ENCODE data around the gene MYBBP1A. TPM values are rescaled to one million over a fixed set of nuclear protein-coding genes. Genes with fewer than 3 reads are reported as not detected.

The MYBBP1A gene
- total and polyA plus RNA-seq, 2 of the 13 experiments (the other 11 are each of a cell fraction or from before 2014, with no cell fraction given) = 18.6 to 54.8 TPM

DNA sequence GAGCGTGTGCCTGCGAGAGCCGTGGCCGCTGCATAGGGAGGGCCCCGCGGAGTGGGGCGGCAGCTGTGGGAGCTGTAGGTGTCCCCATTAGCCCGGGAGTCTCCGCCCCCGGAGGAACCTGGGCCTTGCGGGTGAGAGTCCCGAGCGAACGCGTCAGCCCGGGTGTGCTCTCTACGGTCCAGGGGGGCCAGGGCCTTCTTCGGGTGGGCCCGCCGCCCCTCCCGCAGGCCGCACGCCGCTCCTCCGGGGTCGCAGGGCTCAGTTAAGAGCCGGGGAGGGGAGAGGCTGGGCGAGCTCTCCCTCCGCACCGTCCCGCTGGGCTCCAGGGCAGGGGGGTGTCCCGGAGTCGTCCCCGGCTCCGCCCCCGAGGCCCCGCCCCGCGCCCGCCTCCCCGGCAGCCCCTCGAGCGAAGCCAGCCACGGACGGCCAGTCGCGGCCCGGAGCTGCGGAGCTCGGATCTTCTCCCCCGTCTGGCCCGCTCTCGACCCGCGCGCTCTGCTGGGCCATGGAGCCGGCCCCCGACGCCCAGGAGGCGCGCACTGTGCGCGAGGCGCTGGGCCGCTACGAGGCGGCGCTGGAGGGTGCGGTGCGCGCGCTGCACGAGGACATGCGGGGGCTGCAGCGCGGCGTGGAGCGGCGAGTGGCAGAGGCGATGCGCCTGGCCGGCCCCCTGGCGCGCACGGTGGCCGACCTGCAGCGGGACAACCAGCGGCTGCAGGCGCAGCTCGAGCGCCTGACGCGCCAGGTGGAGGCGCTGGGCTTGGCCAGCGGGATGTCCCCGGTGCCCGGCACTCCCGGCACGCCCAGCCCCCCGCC, 29.1 kb upstream of the MYBBP1A start, which contains the start of gene SMTNL2 (continued):
- peak; percentile 76 for TF ChIP-seq ZNF777 (CRISPR knock-in tag; IDR thresholded peaks at IDR 0.05)
- no peak for TF ChIP-seq ZNF432 (CRISPR knock-in tag; IDR thresholded peaks at IDR 0.05; ENCODE audit: borderline replicate concordance)
- peak; percentile 9 for TF ChIP-seq XRCC5 (optimal IDR thresholded peaks at IDR 0.05; ENCODE audit: low read length)
- TF ChIP-seq, protein P1, sequence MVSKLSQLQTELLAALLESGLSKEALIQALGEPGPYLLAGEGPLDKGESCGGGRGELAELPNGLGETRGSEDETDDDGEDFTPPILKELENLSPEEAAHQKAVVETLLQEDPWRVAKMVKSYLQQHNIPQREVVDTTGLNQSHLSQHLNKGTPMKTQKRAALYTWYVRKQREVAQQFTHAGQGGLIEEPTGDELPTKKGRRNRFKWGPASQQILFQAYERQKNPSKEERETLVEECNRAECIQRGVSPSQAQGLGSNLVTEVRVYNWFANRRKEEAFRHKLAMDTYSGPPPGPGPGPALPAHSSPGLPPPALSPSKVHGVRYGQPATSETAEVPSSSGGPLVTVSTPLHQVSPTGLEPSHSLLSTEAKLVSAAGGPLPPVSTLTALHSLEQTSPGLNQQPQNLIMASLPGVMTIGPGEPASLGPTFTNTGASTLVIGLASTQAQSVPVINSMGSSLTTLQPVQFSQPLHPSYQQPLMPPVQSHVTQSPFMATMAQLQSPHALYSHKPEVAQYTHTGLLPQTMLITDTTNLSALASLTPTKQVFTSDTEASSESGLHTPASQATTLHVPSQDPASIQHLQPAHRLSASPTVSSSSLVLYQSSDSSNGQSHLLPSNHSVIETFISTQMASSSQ (IDR thresholded peaks at IDR 0.05; ENCODE audit: low read depth) = no peak
- TF ChIP-seq, protein P1 (CRISPR knock-in tag; IDR thresholded peaks at IDR 0.05; ENCODE audit: borderline replicate concordance) = 0 out of 2 replicates have a peak, but pooled peaks have one; percentile 10
- TF ChIP-seq RNF2 (conservative IDR thresholded peaks at IDR 0.05; ENCODE audit: low read depth) = 0 out of 2 replicates have a peak, but pooled peaks have one; percentile 33
- TF ChIP-seq, protein P2, sequence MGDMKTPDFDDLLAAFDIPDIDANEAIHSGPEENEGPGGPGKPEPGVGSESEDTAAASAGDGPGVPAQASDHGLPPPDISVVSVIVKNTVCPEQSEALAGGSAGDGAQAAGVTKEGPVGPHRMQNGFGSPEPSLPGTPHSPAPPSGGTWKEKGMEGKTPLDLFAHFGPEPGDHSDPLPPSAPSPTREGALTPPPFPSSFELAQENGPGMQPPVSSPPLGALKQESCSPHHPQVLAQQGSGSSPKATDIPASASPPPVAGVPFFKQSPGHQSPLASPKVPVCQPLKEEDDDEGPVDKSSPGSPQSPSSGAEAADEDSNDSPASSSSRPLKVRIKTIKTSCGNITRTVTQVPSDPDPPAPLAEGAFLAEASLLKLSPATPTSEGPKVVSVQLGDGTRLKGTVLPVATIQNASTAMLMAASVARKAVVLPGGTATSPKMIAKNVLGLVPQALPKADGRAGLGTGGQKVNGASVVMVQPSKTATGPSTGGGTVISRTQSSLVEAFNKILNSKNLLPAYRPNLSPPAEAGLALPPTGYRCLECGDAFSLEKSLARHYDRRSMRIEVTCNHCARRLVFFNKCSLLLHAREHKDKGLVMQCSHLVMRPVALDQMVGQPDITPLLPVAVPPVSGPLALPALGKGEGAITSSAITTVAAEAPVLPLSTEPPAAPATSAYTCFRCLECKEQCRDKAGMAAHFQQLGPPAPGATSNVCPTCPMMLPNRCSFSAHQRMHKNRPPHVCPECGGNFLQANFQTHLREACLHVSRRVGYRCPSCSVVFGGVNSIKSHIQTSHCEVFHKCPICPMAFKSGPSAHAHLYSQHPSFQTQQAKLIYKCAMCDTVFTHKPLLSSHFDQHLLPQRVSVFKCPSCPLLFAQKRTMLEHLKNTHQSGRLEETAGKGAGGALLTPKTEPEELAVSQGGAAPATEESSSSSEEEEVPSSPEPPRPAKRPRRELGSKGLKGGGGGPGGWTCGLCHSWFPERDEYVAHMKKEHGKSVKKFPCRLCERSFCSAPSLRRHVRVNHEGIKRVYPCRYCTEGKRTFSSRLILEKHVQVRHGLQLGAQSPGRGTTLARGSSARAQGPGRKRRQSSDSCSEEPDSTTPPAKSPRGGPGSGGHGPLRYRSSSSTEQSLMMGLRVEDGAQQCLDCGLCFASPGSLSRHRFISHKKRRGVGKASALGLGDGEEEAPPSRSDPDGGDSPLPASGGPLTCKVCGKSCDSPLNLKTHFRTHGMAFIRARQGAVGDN (CRISPR knock-in tag; IDR thresholded peaks at IDR 0.05) = peak; percentile 1; the same call in 1 of the 2 replicates
- 0 out of 2 replicates have a peak, but pooled peaks have one; percentile 20 for TF ChIP-seq MEIS2 (CRISPR knock-in tag; IDR thresholded peaks at IDR 0.05)
- TF ChIP-seq ZNF746 (CRISPR knock-in tag; IDR thresholded peaks at IDR 0.05) = no peak
- peak; percentile 39 for TF ChIP-seq ZFX (CRISPR knock-in tag; IDR thresholded peaks at IDR 0.05; ENCODE audit: low read depth)
- TF ChIP-seq ARNT2 (CRISPR knock-in tag; IDR thresholded peaks at IDR 0.05; ENCODE audit: low read depth) = 0 out of 2 replicates have a peak, but pooled peaks have one; percentile 46
- TF ChIP-seq ZNF451 (CRISPR knock-in tag; IDR thresholded peaks at IDR 0.05) = peak; percentile 54; the same call in 1 of the 2 replicates
- TF ChIP-seq ZSCAN31 (CRISPR knock-in tag; IDR thresholded peaks at IDR 0.05; ENCODE audit: low read depth) = peak; percentile 37; the same call in 1 of the 2 replicates
- peak; percentile 62; the same call in 1 of the 2 replicates for TF ChIP-seq POLR2G (IDR thresholded peaks at IDR 0.05; ENCODE audit: low read depth, low read length)
- peak; percentile 73; the same call in 1 of the 2 replicates for TF ChIP-seq ZSCAN25 (CRISPR knock-in tag; IDR thresholded peaks at IDR 0.05)
- peak; percentile 53 for TF ChIP-seq RBFOX2 (IDR thresholded peaks at IDR 0.05; ENCODE audit: low read depth, low read length)
